SK-N-SH (cell line): ENCODE results near the gene PPP1R15B. TPM values are rescaled to one million over a fixed set of nuclear protein-coding genes. Genes with fewer than 3 reads are reported as not detected.

ENCODE experiments used
- CTCF ChIA-PET: fragments of 300-600, 350-600 bp; formaldehyde crosslinking; extraction: SDS; loops from one replicate; lab custom pipeline; 2021; lab: Yijun Ruan, JAX
- POLR2A ChIA-PET: fragments of 350-600 bp; sonication (Branson Sonifier 250); formaldehyde crosslinking; extraction: SDS; loops from one replicate; lab custom pipeline; 2020; ENCODE audit warnings: antibody characterized with exemption, inconsistent platforms; lab: Yijun Ruan, JAX
- DNase-seq: peaks from one replicate; pipeline ENCODE4 v3.0.0; 2012
- H2AFZ ChIP-seq: fragments of 200-600 bp; sonication (generic); 2 replicates; pipeline ENCODE4 v1.8.1; 2016; ENCODE audit warnings: antibody characterized with exemption, mild to moderate bottlenecking, low read depth
- H3F3A ChIP-seq: fragments of 200-600 bp; sonication (generic); replicated peaks from 2 replicates; pipeline ENCODE3; 2016; ENCODE audit warnings: antibody characterized with exemption, mild to moderate bottlenecking; ENCODE audit not compliant: insufficient read depth
- H3K27ac ChIP-seq, 2 experiments: fragments of 200-500 bp in 1 of 2; fragments of 200-600 bp in 1 of 2; sonication (Bioruptor generic) in 1 of 2; sonication (generic), shearing (Covaris generic) in 1 of 2; 2 replicates each; pipeline versions ENCODE4 v1.5.1 to v1.6.1; 2014 to 2016; ENCODE audit warnings: low read depth in 2 of 2, inconsistent platforms in 1 of 2, low read length in 1 of 2, mild to moderate bottlenecking in 1 of 2, mixed read lengths in 1 of 2
- H3K27me3 ChIP-seq: fragments of 200-600 bp; sonication (generic), shearing (Covaris generic); 2 replicates; pipeline ENCODE4 v1.6.1; 2016; ENCODE audit warnings: mixed run types; ENCODE audit not compliant: insufficient read depth
- H3K36me3 ChIP-seq, 2 experiments: fragments of 200-500 bp in 1 of 2; fragments of 200-600 bp in 1 of 2; sonication (Bioruptor generic) in 1 of 2; sonication (generic) in 1 of 2; replicated peaks in 1 of 2; 2 replicates each; pipeline versions ENCODE3 to v1.5.1; 2014 to 2016; ENCODE audit warnings: low read length in 1 of 2, mild to moderate bottlenecking in 1 of 2; ENCODE audit not compliant: insufficient read depth in 2 of 2, control insufficient read depth in 1 of 2
- H3K4me1 ChIP-seq, 2 experiments: fragments of 200-500 bp in 1 of 2; fragments of 200-600 bp in 1 of 2; sonication (Bioruptor generic) in 1 of 2; sonication (generic), shearing (Covaris generic) in 1 of 2; 2 replicates each; pipeline versions ENCODE4 v1.5.1 to v1.6.1; 2014 to 2016; ENCODE audit warnings: low read depth in 1 of 2, low read length in 1 of 2, mixed run types in 1 of 2; ENCODE audit not compliant: insufficient read depth in 2 of 2, control insufficient read depth in 1 of 2
- H3K4me2 ChIP-seq: fragments of 200-600 bp; sonication (generic), shearing (Covaris generic); 2 replicates; pipeline ENCODE4 v1.6.1; 2017; ENCODE audit warnings: mixed run types
- H3K4me3 ChIP-seq, 2 experiments: fragments of 200-500 bp in 1 of 2; fragments of 200-600 bp in 1 of 2; sonication (Bioruptor generic) in 1 of 2; sonication (generic), shearing (Covaris generic) in 1 of 2; 2 replicates each; pipeline versions ENCODE4 v1.5.1 to v1.8.1; 2014 to 2016; ENCODE audit warnings: low read depth in 2 of 2, inconsistent platforms in 1 of 2, low read length in 1 of 2, mild to moderate bottlenecking in 1 of 2, mixed read lengths in 1 of 2, moderate library complexity in 1 of 2
- H3K79me2 ChIP-seq: fragments of 200-600 bp; sonication (generic); 2 replicates; pipeline ENCODE4 v1.8.1; 2017; ENCODE audit warnings: mild to moderate bottlenecking; ENCODE audit not compliant: insufficient read depth
- H3K9ac ChIP-seq: fragments of 200-600 bp; sonication (generic); 2 replicates; pipeline ENCODE4 v1.6.1; 2017; ENCODE audit warnings: mixed run types
- H3K9me2 ChIP-seq: fragments of 200-600 bp; sonication (generic); 2 replicates; pipeline ENCODE4 v1.6.1; 2017; ENCODE audit warnings: mixed run types
- H3K9me3 ChIP-seq: fragments of 200-600 bp; sonication (generic); 2 replicates; pipeline ENCODE4 v1.6.1; 2017; ENCODE audit warnings: mixed run types, mild to moderate bottlenecking, moderate library complexity
- H4K20me1 ChIP-seq: fragments of 200-600 bp; sonication (generic); 2 replicates; pipeline ENCODE4 v1.6.1; 2017; ENCODE audit warnings: mild to moderate bottlenecking, mixed run types; ENCODE audit not compliant: insufficient read depth
- CHD2 ChIP-seq: fragments of 150-350 bp; IDR thresholded peaks from 2 replicates; pipeline ENCODE4 v1.6.1; 2018; ENCODE audit warnings: low read length; ENCODE audit not compliant: partially characterized antibody
- ELF1 ChIP-seq: IDR thresholded peaks from 2 replicates; pipeline ENCODE4 v1.4.0; 2012
- EZH2phosphoT487 ChIP-seq: fragments of 200-600 bp; sonication (generic); IDR thresholded peaks from 2 replicates; pipeline ENCODE4 v1.6.1; 2017; ENCODE audit warnings: low read depth, mixed run types, mild to moderate bottlenecking, antibody characterized with exemption, moderate library complexity, borderline replicate concordance
- FOSL2 ChIP-seq: IDR thresholded peaks from 2 replicates; pipeline ENCODE4 v1.4.0; 2012; ENCODE audit warnings: low read depth, mild to moderate bottlenecking, moderate library complexity, borderline replicate concordance
- FOXM1 ChIP-seq: IDR thresholded peaks from 2 replicates; pipeline ENCODE4 v1.4.0; 2012; ENCODE audit warnings: low read depth, mild to moderate bottlenecking
- GABPA ChIP-seq: IDR thresholded peaks from 2 replicates; pipeline ENCODE4 v1.4.0; 2012; ENCODE audit warnings: low read depth, mild to moderate bottlenecking
- GATA2 ChIP-seq: sonication (generic); formaldehyde crosslinking; IDR thresholded peaks from 2 replicates; pipeline ENCODE4 v1.5.0; 2020; ENCODE audit warnings: mild to moderate bottlenecking, missing genetic modification reagents
- JUND ChIP-seq: IDR thresholded peaks from 2 replicates; pipeline ENCODE4 v1.4.0; 2012
- MAX ChIP-seq: IDR thresholded peaks from 2 replicates; pipeline ENCODE4 v1.4.0; 2012; ENCODE audit warnings: low read depth
- MEF2A ChIP-seq: IDR thresholded peaks from 2 replicates; pipeline ENCODE4 v1.4.0; 2012; ENCODE audit warnings: low read depth, borderline replicate concordance
- MXI1 ChIP-seq: IDR thresholded peaks from 2 replicates; pipeline ENCODE4 v1.6.1; 2012; ENCODE audit warnings: mild to moderate bottlenecking, low read depth, low read length, improper control_type of control experiment
- NFIC ChIP-seq: IDR thresholded peaks from 2 replicates; pipeline ENCODE4 v1.4.0; 2012; ENCODE audit warnings: borderline replicate concordance
- NRF1 ChIP-seq: IDR thresholded peaks from 2 replicates; pipeline ENCODE4 v1.6.1; 2012; ENCODE audit warnings: low read depth, mild to moderate bottlenecking, low read length
- PBX3 ChIP-seq: IDR thresholded peaks from 2 replicates; pipeline ENCODE4; 2012
- POLR2AphosphoS5 ChIP-seq: IDR thresholded peaks from 2 replicates; pipeline ENCODE4 v1.6.1; 2012; ENCODE audit warnings: low read depth, low read length
- RAD21 ChIP-seq: IDR thresholded peaks from 2 replicates; pipeline ENCODE4 v1.6.1; 2012; ENCODE audit warnings: mild to moderate bottlenecking, low read length
- RFX5 ChIP-seq: IDR thresholded peaks from 2 replicates; pipeline ENCODE4 v1.6.1; 2012; ENCODE audit warnings: mild to moderate bottlenecking, improper control_type of control experiment, low read length
- RXRA ChIP-seq: IDR thresholded peaks from 2 replicates; pipeline ENCODE4 v1.4.0; 2012; ENCODE audit warnings: low read depth, mild to moderate bottlenecking, borderline replicate concordance
- SIN3A ChIP-seq: IDR thresholded peaks from 2 replicates; pipeline ENCODE4 v1.6.1; 2012; ENCODE audit warnings: low read depth, mild to moderate bottlenecking, low read length, moderate library complexity, borderline replicate concordance
- TAF1 ChIP-seq: IDR thresholded peaks from 2 replicates; pipeline ENCODE4 v1.6.1; 2012; ENCODE audit warnings: low read depth, mild to moderate bottlenecking, low read length, moderate library complexity, borderline replicate concordance
- TCF12 ChIP-seq: IDR thresholded peaks from 2 replicates; pipeline ENCODE4 v1.4.0; 2012
- TEAD4 ChIP-seq: IDR thresholded peaks from 2 replicates; pipeline ENCODE4 v1.4.0; 2012; ENCODE audit warnings: mild to moderate bottlenecking, borderline replicate concordance; ENCODE audit not compliant: insufficient read depth
- YY1 ChIP-seq: IDR thresholded peaks from 2 replicates; pipeline ENCODE4 v1.4.0; 2012; ENCODE audit warnings: low read depth, mild to moderate bottlenecking
- WGBS: methylation state at CpG from one replicate; pipeline ENCODE4 v1.1.6; 2017; ENCODE audit warnings: low lambda C conversion rate; 5-methylcytosine and 5-hydroxymethylcytosine counted together
- polyA plus RNA-seq, 3 experiments: library from polyadenylated mRNA; depleted of rRNA; stranded (reverse); fragments of >200 nt; gene quantifications; 2 replicates each; pipeline ENCODE4 v1.2.3, GENCODE V29; 2012
- TF ChIP-seq, protein P1 (sequence below): IDR thresholded peaks from 2 replicates; pipeline ENCODE4 v1.6.1; 2012; ENCODE audit warnings: mild to moderate bottlenecking, low read depth, low read length, moderate library complexity

The PPP1R15B gene
- 12.1 and 14.3 TPM in 2 replicates for polyA plus RNA-seq (2012; rRNA removed)
- polyA plus RNA-seq (2012; cell fraction: cytosol; rRNA removed): 13.1 and 13.4 TPM in 2 replicates
- polyA plus RNA-seq (2012; cell fraction: nucleus; rRNA removed): 10.3 and 13.2 TPM in 2 replicates

- Histone ChIP-seq H3K4me3 (peak within 1 kb of the TSS; percentile 78 to 89), H3K9me3 (no peaks in the 10 kb centered on the region), H3K27me3 (no peaks in the 10 kb centered on the region), H3K36me3 (peaks cover 30 to 32% of the 10 kb centered on the region in 2 experiments), H2AFZ (peak within 1 kb of the TSS; percentile 80; the same call in 1 of the 2 replicates), H3K4me1 (peaks cover 0 to 14% of the 10 kb centered on the region in 2 experiments; a peak in 2 of 4 replicates), H3F3A (peaks cover 4% of the 10 kb centered on the region), H3K27ac (peak within 1 kb of the TSS; percentile 97 to 98), H3K9me2 (no peaks in the 10 kb centered on the region), H3K9ac (peak within 1 kb of the TSS; percentile 99)
- ChIA-PET CTCF (interaction anchor here (1.3 to 5.8 kb wide), 3 partner anchors 14 to 92 kb away, joined by 3 to 60 read pairs (median 11); no protein-coding TSS in a partner anchor), POLR2A (no interaction called here)
- TF ChIP-seq NFIC (no peak), RFX5 (no peak), RAD21 (no peak), CHD2 (peak; percentile 41), ELF1 (peak; percentile 92), JUND (no peak), MXI1 (peak; percentile 68), TEAD4 (no peak), GATA2 (CRISPR knock-in tag) (no peak), PBX3 (no peak), TCF12 (peak; percentile 34; the same call in 1 of the 2 replicates), EZH2phosphoT487 (no peak), GABPA (peak; percentile 80), FOSL2 (no peak), NRF1 (peak; percentile 44; the same call in 1 of the 2 replicates), MAX (peak; percentile 91), FOXM1 (no peak), YY1 (peak; percentile 97), POLR2AphosphoS5 (peak; percentile 96), TAF1 (peak; percentile 95), RXRA (0 out of 2 replicates have a peak, but pooled peaks have one; percentile 25), MEF2A (no peak), SIN3A (0 out of 2 replicates have a peak, but pooled peaks have one; percentile 38)
- TF ChIP-seq, protein P1, sequence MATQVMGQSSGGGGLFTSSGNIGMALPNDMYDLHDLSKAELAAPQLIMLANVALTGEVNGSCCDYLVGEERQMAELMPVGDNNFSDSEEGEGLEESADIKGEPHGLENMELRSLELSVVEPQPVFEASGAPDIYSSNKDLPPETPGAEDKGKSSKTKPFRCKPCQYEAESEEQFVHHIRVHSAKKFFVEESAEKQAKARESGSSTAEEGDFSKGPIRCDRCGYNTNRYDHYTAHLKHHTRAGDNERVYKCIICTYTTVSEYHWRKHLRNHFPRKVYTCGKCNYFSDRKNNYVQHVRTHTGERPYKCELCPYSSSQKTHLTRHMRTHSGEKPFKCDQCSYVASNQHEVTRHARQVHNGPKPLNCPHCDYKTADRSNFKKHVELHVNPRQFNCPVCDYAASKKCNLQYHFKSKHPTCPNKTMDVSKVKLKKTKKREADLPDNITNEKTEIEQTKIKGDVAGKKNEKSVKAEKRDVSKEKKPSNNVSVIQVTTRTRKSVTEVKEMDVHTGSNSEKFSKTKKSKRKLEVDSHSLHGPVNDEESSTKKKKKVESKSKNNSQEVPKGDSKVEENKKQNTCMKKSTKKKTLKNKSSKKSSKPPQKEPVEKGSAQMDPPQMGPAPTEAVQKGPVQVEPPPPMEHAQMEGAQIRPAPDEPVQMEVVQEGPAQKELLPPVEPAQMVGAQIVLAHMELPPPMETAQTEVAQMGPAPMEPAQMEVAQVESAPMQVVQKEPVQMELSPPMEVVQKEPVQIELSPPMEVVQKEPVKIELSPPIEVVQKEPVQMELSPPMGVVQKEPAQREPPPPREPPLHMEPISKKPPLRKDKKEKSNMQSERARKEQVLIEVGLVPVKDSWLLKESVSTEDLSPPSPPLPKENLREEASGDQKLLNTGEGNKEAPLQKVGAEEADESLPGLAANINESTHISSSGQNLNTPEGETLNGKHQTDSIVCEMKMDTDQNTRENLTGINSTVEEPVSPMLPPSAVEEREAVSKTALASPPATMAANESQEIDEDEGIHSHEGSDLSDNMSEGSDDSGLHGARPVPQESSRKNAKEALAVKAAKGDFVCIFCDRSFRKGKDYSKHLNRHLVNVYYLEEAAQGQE: no peak; the same call in 1 of the 2 replicates
- TF ChIP-seq, all 33 proteins: peak for 12
- Histone ChIP-seq H3K79me2 (peaks cover 62% of the 10 kb centered on the region), H3K4me2 (peak within 1 kb of the TSS; percentile 83), H4K20me1 (peaks cover 45% of the 10 kb centered on the region)
- DNase-seq: peak; percentile 93
- under 1% methylated on average over 44 of the region's 69 CpGs for WGBS
Measured at GRCh38 chr1:204411451-204412204, at the start of gene PPP1R15B. Gene PPP1R15B, minus strand, starts transcription at chr1:204411817. Its CDS starts 406 bp downstream, at chr1:204411411.
